SU-DHL-6 (cell line): ENCODE measurements around the gene NOD2.

Source experiments
- CTCF ChIP-seq: fragments of 200-600 bp; sonication (generic); IDR thresholded peaks from one replicate; pipeline ENCODE4 v1.5.1; 2017; ENCODE audit warnings: antibody characterized with exemption, mild to moderate bottlenecking, low read length, moderate library complexity; ENCODE audit not compliant: insufficient read depth, poor library complexity, severe bottlenecking
- EZH2phosphoT487 ChIP-seq: fragments of 200-600 bp; sonication (generic), shearing (Covaris generic); conservative IDR thresholded peaks from 2 replicates; pipeline ENCODE4 v1.6.1; 2018; ENCODE audit warnings: mild to moderate bottlenecking, antibody characterized with exemption, low read length, moderate library complexity, mixed read lengths

GRCh38 chr16:50761267-50761666, 67.9 kb downstream of the NOD2 start:
- no peak for TF ChIP-seq CTCF
- no peak for TF ChIP-seq EZH2phosphoT487
